Stimulated activated CD8-positive, alpha-beta memory T cell treated with anti-CD3 and anti-CD28 coated beads, Interleukin-15, amount 100 ng/mL, for 48 hours (primary cell): Measurements from ENCODE around the gene CAMK1D.

ENCODE experiments used
- DNase-seq, 2 donors: peaks; one replicate each; pipeline ENCODE4 v3.0.0-alpha.2; 2020; ENCODE audit warnings: low read depth in 2 of 2

CAMK1D gene

DNA sequence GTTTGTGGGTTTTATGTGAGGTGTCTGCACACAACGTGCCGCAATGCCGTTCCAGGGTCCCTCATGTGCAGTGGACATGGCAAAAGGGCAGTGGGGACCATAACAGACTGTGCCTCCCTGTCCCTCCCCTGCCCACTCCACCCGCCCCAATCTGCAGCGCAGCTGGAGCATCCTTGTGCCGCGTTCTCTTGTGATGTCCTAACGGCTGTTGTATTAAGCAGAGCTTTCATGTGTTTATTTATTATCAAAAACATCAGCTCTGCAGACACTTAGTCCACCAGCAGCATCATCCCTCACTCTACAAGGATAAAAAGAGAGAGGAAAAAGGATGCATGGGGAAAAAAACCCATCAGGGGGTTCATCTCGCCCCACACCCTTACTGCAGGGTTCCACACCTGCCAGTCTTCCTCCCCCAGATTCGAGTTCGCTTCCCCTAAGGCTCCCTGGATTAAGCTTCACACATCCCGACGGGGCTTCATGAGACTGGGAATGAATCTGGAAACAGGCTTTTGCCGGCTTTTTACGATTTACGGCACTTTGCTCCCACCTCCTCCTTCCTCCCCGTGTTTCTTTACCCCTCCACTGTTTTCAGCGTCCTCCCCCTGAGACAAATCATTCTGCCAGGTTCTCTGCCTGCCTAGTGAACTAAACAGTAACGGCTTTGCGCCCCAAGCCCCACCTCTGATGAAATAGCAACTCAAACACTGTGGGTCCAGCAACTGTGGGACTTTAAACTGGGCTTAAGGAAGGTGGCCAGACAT lies 301.4 kb downstream of the CAMK1D start:
- DNase-seq: no peak

GRCh38 chr10:12655940-12656339 lies 306.6 kb downstream of the CAMK1D start:
- no peak for DNase-seq

DNA sequence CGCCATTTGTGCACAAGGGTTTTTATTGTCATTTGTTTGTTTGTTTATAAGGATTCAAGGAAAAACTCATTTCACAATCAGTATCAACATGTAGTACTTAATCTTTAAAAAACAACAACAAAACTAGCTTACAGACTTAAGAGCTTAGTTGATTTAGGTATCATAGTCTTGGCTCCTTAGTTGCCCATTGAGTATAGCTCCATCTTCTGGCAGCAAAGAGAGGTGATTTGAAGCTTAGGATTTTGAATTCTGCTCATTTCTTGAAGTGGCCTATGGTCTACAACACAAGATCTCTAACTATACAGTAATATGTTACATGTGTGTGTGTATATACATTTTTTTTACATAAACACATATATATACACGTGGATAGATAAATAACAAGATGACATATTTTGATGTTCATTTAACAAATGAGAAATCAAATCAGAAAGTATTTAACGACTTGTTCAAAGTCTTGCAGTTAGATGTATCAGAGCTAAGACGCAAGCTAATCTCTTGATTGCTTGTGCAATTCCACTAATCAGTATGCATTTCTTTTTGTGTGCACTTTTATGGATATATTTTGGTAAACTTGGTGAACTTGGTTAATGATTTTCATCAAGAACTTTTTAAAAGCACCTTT lies 307.3 kb downstream of the CAMK1D start:
- DNase-seq: no peak

DNA sequence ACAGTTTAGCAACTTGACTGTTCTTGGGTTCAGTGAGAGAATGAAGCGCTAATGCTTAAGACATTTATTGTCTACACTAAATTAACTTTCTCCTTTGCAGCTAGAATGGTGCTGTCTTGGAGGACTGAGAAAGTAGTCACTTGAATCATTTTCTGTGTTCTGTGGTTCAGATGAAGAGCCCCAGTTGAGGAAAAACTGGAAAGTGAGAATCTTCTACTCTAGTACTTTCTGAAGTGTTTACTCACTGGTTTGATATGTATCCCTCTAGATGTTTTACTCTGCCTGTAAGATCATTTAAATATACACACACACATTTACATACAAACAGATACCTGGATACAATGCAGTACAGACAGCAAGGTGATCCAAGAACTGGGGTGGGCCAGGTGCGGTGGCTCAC lies 308.1 kb downstream of the CAMK1D start:
- no peak for DNase-seq

DNA sequence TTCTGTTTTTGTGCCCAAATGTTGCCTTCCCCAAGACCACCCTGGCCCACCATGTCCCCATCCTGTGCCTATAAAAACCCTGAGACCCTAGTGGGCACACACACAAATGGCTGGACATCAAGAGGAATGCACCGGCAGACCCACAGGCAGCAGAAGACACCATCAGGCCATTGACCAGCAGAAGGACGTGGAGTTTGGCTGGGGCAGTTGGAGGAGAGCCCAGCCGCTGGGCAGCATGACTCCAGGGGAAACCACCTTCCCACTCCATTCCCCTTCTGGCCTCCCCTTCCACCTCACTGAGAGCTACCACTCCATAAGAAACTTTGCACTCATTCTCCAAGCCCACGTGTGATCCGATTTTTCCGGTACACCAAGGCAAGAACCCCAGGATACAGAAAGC lies 309.2 kb downstream of the CAMK1D start:
- DNase-seq: no peak

DNA sequence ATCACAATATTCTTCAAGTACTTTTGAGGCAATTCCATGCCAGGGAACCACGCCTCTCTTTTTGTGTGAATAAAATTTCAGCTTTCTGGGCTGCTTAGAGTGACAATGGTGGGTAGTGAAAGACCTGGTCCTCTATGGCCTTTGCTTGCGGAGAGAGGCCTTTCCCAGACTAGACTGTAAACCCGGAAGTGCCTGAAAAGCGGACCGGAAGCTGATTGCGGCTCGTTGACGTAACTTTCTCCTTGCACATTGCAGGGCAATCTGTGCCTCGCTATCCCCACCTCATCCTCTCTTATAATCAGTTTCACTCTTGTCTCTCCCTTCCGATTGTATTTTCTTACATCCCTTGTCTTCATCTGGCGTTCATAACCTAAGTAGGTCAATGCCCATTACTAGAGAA lies 310.4 kb downstream of the CAMK1D start:
- no peak for DNase-seq

DNA sequence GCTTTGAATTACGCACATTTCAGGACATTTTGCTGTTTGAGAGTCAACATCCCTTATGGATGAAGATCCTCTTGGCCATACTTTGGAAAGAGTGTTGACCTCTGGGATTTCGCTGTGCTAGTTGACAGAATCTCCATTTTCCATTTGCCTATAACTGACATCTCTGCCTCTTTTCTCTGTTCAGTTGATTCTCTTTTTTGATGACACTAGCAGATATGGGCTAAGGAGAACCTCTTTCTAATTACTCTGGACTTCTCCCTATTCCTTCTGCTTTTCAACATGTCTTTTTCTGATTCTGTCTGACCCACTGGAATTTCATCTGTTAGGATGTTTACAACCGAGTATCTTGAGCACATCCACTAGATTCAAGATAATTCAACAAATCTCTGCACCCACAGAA lies 311.5 kb downstream of the CAMK1D start:
- no peak for DNase-seq

GRCh38 chr10:12661671-12662070 lies 312.3 kb downstream of the CAMK1D start:
- DNase-seq: no peak

GRCh38 chr10:12663863-12664262 lies 314.5 kb downstream of the CAMK1D start:
- no peak for DNase-seq

DNA sequence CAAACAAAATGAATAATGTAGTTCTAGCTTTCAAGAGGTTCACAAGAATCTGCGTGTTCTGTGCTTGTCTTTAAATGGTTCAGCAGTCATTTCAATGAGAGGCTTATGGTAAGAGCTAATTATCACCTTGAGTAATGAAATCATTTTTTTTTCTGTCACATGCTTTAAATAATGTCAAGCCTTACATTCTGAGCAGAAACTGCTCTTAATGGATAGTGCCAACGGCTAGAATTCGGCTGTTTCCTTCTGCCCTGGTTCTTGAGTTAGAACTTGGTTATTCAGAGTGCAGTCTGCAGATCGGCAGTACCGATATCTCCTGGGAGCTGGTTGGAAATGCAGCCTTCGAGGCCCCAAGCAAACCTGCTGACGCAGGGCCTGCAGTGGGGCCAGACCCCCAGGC lies 316.2 kb downstream of the CAMK1D start:
- DNase-seq: no peak

DNA sequence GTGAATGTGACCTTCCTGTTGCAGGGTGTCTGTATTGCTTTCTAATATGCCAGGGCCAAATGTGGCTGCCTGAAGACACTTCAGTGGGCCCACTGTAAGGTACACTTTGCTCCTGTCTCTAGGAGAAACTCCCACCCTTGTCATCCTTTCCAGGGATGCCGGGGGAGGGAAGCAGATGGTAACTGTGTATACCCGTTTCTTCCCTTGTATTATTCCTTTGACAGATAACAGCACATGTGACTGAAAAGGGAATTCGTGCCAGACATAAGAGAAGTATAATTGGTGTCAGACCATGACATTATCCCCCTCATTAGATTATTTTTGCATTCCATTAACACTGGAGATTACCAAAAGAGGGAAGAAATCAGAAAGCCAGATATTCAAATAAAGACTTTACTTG lies 317.7 kb downstream of the CAMK1D start:
- DNase-seq: no peak

DNA sequence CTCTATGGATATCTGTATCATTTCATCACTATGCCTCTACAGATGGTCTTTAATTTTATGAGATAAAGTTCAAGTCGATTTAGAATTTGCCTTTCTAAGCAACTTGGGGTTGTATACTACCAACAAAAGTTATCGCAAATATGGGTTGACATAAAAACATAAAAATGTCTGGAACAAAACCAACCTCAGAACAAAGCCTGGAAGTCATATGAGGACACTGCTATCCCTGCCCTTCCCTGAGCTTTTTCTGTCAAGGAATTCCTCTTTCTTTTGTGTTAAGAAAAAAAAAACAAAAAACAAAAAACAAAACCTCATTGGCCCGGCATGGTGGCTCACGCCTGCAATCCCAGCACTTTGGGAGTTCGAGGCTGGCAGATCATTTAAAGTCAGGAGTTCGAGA lies 319.3 kb downstream of the CAMK1D start:
- no peak for DNase-seq

- DNase-seq: no peak
Measured at GRCh38 chr10:12670004-12670403, 320.7 kb downstream of the CAMK1D start.

- DNase-seq: no peak
Measured at GRCh38 chr10:12675186-12675585, 325.8 kb downstream of the CAMK1D start.

DNA sequence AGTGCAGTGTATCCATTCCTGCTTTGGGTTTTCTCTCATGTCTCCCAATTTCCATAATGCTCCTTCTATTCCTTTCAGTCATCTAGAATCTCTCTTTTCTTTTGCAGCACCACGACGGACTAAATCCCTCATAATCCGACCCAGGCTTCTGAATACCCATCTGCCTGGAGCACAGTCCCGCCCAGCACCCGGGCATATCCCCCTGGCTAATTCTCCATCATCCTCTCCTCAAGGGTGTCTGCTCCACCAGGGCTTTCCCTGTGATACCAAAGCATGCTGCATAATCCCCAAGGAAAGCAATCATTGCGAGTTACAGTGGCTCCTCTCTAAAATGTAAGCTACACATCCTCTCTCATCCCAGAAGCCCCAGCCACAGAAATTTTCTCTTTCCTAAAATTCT lies 330.3 kb downstream of the CAMK1D start:
- DNase-seq: no peak

DNA sequence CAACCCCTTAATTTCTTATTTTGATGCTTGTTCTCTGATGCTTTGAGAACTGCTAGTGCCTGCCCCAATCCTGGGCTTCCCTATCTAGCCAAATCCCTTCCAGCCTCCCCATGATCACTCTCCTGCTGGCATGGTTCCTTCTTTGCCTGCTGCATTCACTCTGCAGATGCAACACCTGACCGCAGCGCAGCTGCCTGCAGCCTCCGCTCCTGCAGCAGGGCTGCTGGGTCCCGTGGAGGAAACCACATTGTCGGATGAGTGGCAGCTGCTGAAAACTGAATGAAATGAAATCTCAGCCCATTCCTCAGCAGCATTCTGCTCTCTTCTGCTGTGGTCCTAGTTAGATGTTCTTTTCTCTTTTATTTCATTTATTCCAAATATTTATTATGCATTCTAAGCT lies 331.9 kb downstream of the CAMK1D start:
- no peak for DNase-seq

GRCh38 chr10:12684784-12685183 lies 335.4 kb downstream of the CAMK1D start:
- DNase-seq: no peak

DNA sequence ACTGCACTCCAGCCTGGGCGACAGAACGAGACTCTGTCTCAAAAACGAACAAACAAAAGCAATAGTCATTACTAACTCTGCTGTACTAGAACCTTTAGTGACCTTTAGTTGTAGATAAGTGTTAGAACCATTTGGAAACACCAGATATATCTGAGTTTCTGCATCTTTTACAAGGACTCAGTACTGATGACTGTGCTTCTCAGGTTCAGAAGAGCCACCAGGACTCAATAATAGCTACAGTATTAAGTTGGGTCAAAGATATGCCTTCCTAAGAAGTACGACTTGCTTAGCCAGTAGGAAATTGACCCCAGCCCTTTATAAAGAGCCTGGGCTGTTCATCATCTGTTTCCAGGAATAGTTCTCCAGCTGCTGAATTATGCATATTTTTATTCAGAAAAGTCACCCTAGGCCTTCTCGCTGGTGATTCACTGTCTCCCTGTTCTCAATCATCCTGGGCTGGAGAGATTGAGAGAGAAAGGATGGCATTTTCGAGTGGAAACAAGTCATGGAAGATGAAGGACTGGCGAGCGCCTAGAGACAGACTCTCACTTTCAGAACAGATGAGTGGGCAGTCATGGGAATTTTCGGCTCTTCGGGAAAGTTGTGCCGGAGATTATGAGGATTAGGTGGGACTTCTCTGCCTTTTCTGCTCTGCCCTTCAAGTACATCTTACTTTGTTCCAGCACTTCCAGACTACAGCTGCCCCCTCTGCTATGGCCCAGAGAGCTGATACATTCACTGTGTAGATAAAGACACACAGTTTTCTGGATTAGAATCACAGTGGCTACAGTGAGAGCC lies 336.1 kb downstream of the CAMK1D start:
- no peak for DNase-seq

GRCh38 chr10:12687996-12688395 lies 338.6 kb downstream of the CAMK1D start:
- no peak for DNase-seq

- DNase-seq: no peak
Measured at GRCh38 chr10:12689893-12690292, 340.5 kb downstream of the CAMK1D start.

GRCh38 chr10:12690525-12691126 lies 341.3 kb downstream of the CAMK1D start:
- DNase-seq: no peak

DNA sequence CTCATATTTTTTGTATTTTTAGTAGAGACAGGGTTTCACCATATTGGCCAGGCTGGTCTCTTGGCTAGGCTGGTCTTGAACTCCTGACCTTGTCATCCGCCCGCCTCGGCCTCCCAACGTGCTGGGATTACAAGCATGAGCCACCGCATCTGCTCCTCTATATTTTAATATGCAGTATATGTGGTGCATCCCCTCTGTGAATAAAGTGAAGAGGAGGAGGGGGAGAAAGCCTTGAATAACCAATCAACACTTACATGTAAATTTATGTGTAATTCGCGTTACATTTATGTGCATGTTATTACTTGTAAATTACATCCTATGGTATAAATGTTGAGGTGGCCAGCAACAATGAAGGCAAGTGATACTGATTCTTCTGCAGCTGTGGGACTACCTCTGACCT lies 342.2 kb downstream of the CAMK1D start:
- DNase-seq: no peak
